Peyer's patch (tissue), 4 donors: ENCODE measurements around the gene UGT8. TPM values are rescaled to one million over a fixed set of nuclear protein-coding genes. Genes with fewer than 3 reads are reported as not detected.
"Not testable (repeated sequence)": the region's sequence is repeated elsewhere in the genome, so short reads cannot be mapped to it uniquely, and the experiment has no call there.

Source experiments
- DNase-seq, 3 donors: peaks; one replicate each; pipeline ENCODE4 v3.0.0-alpha.2; 2017 to 2019
- H3K27ac ChIP-seq, 4 donors: fragments of 200-600 bp; sonication (generic); one replicate each; pipeline ENCODE4 v1.5.1; 2016 to 2019
- H3K27me3 ChIP-seq, 2 donors: fragments of 200-600 bp; sonication (generic); one replicate each; pipeline ENCODE4 v1.5.1; 2019
- H3K36me3 ChIP-seq, 3 donors: fragments of 200-600 bp; sonication (generic); one replicate each; pipeline ENCODE4 v1.5.1; 2016 to 2019
- H3K4me1 ChIP-seq, 4 donors: fragments of 200-600 bp; sonication (generic); one replicate each; pipeline ENCODE4 v1.5.1; 2016 to 2019
- H3K4me3 ChIP-seq, 4 donors: fragments of 200-600 bp; sonication (generic); 1 replicate in 3 of 4; 2 replicates in 1 of 4; pipeline ENCODE4 v1.5.1; 2016 to 2019; ENCODE audit warnings: mild to moderate bottlenecking in 1 of 4
- H3K9me3 ChIP-seq, 4 donors: fragments of 200-600 bp; sonication (generic); one replicate each; pipeline ENCODE4 v1.5.1; 2016 to 2019; ENCODE audit warnings: mild to moderate bottlenecking in 1 of 4
- CTCF ChIP-seq, 6 experiments: fragments of 450-650 bp in 4 of 6; fragments of 200-600 bp in 2 of 6; sonication (generic) in 1 of 6; IDR thresholded peaks; one replicate each; pipeline ENCODE4 v1.5.1; 2017 to 2019; ENCODE audit warnings: antibody characterized with exemption in 6 of 6, mild to moderate bottlenecking in 3 of 6, moderate library complexity in 1 of 6
- POLR2A ChIP-seq, 2 donors: fragments of 450-650 bp; IDR thresholded peaks; one replicate each; pipeline ENCODE4 v1.5.1; 2017; ENCODE audit warnings: antibody characterized with exemption in 2 of 2, mild to moderate bottlenecking in 2 of 2, moderate library complexity in 2 of 2
- total RNA-seq, 4 donors: library from RNA; depleted of rRNA; stranded (reverse); fragments of >200 nt; gene quantifications; one replicate each; pipeline ENCODE4 v1.1.0, GENCODE V29; 2016

UGT8 gene
- total RNA-seq, 4 donors from 2014 or later = 25.6 to 78.0 (median 60.0) TPM

GRCh38 chr4:114658776-114659175, 60.2 kb downstream of the UGT8 start:
- Histone ChIP-seq H3K4me1 (peaks cover 0 to 6% (median 0%) of the 10 kb centered on the region in 4 donors), H3K9me3 (no peaks in the 10 kb centered on the region), H3K27ac (no peak overlapping the region), H3K4me3 (no peak overlapping the region), H3K36me3 (no peaks in the 10 kb centered on the region), H3K27me3 (no peaks in the 10 kb centered on the region)
- TF ChIP-seq CTCF (IDR thresholded peaks at IDR 0.05) (no peak), POLR2A (IDR thresholded peaks at IDR 0.05) (no peak)
- no peak for DNase-seq

- DNase-seq = peak; percentile 46 to 85 (median 57)
- TF ChIP-seq POLR2A (IDR thresholded peaks at IDR 0.05) = no peak
- TF ChIP-seq CTCF (IDR thresholded peaks at IDR 0.05) = peak; percentile 38 to 85 (median 78)
- H3K9me3 ChIP-seq = no peaks in the 10 kb centered on the region
- no peak overlapping the region for H3K4me3 ChIP-seq
- no peaks in the 10 kb centered on the region for H3K27me3 ChIP-seq
- no peak overlapping the region for H3K27ac ChIP-seq
- peaks cover 0 to 6% (median 0%) of the 10 kb centered on the region in 4 donors for H3K4me1 ChIP-seq
- no peaks in the 10 kb centered on the region for H3K36me3 ChIP-seq
Observed at GRCh38 chr4:114659386-114660008, 60.9 kb downstream of the UGT8 start.

GRCh38 chr4:114663083-114663482, 64.5 kb downstream of the UGT8 start:
- H3K27me3 ChIP-seq = no peaks in the 10 kb centered on the region

GRCh38 chr4:114668577-114668976, 70.0 kb downstream of the UGT8 start:
- Histone ChIP-seq H3K27me3 (no peaks in the 10 kb centered on the region), H3K27ac (no peak overlapping the region), H3K36me3 (peaks cover 0 to 7% (median 0%) of the 10 kb centered on the region in 3 donors), H3K4me3 (no peak overlapping the region), H3K4me1 (no peaks in the 10 kb centered on the region), H3K9me3 (no peaks in the 10 kb centered on the region)
- no peak for DNase-seq
- TF ChIP-seq CTCF (IDR thresholded peaks at IDR 0.05) = no peak
- no peak for TF ChIP-seq POLR2A (IDR thresholded peaks at IDR 0.05)

More at GRCh38 chr4:114663083-114663482, 64.5 kb downstream of the UGT8 start:
- Histone ChIP-seq H3K36me3 (no peaks in the 10 kb centered on the region), H3K9me3 (no peaks in the 10 kb centered on the region), H3K27ac (no peak overlapping the region), H3K4me3 (no peak overlapping the region), H3K4me1 (peaks cover 0 to 6% (median 0%) of the 10 kb centered on the region in 4 donors)
- TF ChIP-seq POLR2A (IDR thresholded peaks at IDR 0.05) (no peak), CTCF (IDR thresholded peaks at IDR 0.05) (no peak)
- DNase-seq = no peak

GRCh38 chr4:114670733-114671132, 72.1 kb downstream of the UGT8 start:
- DNase-seq, H3K36me3 ChIP-seq: not testable (repeated sequence)

GRCh38 chr4:114673306-114673705, 74.7 kb downstream of the UGT8 start:
- no peak overlapping the region for H3K4me3 ChIP-seq
- no peaks in the 10 kb centered on the region for H3K4me1 ChIP-seq
- H3K36me3 ChIP-seq = peaks cover 0 to 7% (median 0%) of the 10 kb centered on the region in 3 donors
- TF ChIP-seq CTCF (IDR thresholded peaks at IDR 0.05) (no peak), POLR2A (IDR thresholded peaks at IDR 0.05) (no peak)
- DNase-seq = no peak
- no peak overlapping the region for H3K27ac ChIP-seq
- H3K27me3 ChIP-seq = no peaks in the 10 kb centered on the region
- H3K9me3 ChIP-seq = no peaks in the 10 kb centered on the region

More at GRCh38 chr4:114670733-114671132, 72.1 kb downstream of the UGT8 start:
- H3K4me3 ChIP-seq, H3K4me1 ChIP-seq, H3K27me3 ChIP-seq, H3K9me3 ChIP-seq, H3K27ac ChIP-seq: not testable (repeated sequence)
